BE2C (cell line): ENCODE measurements around the gene LRRC61.

Experiments
- DNase-seq: peaks from one replicate; pipeline ENCODE4 v3.0.0-alpha.2; 2020
- H3K27me3 ChIP-seq: fragments of 250-450 bp; sonication (Bioruptor Pico); 2 replicates; pipeline ENCODE4 v1.5.1; 2020; ENCODE audit warnings: mild to moderate bottlenecking
- H3K36me3 ChIP-seq: fragments of 250-450 bp; sonication (Bioruptor Pico); 2 replicates; pipeline ENCODE4 v1.5.1; 2020; ENCODE audit warnings: mild to moderate bottlenecking
- H3K4me1 ChIP-seq: fragments of 250-450 bp; sonication (Bioruptor Pico); 2 replicates; pipeline ENCODE4 v1.5.1; 2020
- H3K4me3 ChIP-seq: 2 replicates; pipeline ENCODE4 v1.5.1; 2011; ENCODE audit warnings: low read depth, low read length
- H3K9me3 ChIP-seq: fragments of 250-450 bp; sonication (Bioruptor Pico); 2 replicates; pipeline ENCODE4 v1.5.1; 2020
- CTCF ChIP-seq: IDR thresholded peaks from 2 replicates; pipeline ENCODE4 v1.5.1; 2012; ENCODE audit warnings: mild to moderate bottlenecking, low read depth, low read length

LRRC61 gene

DNA sequence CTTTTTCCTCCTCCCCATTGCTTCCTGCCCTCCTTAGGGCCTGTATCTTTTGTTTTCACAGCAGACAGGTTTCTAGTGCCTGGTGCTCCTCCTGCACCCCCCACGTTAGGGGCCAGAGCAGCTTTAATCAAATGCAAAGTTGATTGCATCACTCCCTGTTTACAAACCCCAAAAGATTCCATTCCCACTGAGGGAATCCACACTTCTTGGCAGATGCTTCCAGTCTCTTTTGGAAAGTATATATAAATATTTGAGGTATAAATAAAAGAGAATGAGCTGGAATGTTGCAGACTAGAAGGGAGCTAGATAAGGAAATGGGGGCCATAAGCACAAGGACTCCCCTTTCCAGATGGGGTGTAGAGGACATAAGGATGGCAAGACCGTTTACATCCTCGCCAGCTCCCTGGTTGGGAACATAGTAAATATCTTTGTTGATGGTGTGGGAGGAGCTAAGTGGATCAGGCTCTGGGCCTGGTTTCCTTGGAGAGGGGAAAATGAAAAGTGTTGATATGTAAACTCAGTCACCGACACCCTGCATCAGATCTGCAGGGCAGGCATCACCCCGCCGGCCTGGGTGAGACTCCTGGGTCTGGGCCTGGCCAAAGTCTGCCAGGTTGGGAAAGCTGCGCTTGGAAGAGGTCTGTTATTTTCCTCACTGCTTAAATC is 12.1 kb downstream of the LRRC61 start:
- H3K36me3 ChIP-seq: peaks cover 18% of the 10 kb centered on the region

DNA sequence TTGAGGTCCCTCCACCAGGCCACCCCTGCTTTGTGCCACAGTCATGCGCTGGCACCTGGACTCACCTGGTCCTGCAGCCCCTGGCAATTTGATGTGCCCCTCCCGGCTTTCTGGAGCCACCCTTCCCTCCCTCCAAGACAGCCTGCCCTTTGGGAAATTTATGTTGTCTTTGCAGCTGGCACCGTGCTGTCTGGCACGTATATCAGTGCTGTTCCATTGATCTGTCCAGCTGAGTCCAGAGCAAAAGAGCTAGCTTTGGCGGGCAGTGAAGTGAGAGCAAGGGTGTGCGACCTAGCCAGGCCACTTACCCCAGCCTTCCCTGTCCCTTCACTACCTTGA is 12.6 kb downstream of the LRRC61 start:
- TF ChIP-seq CTCF: no peak
- H3K9me3 ChIP-seq: no peaks in the 10 kb centered on the region
- H3K4me1 ChIP-seq: no peaks in the 10 kb centered on the region
- H3K4me3 ChIP-seq: no peak overlapping the region
- peaks cover 4% of the 10 kb centered on the region for H3K27me3 ChIP-seq
- peaks cover 13% of the 10 kb centered on the region for H3K36me3 ChIP-seq
- DNase-seq: no peak

More for the DNA sequence above, 12.1 kb downstream of the LRRC61 start:
- Histone ChIP-seq H3K4me3 (no peak overlapping the region), H3K27me3 (peaks cover 2% of the 10 kb centered on the region; the same call in 1 of the 2 replicates), H3K9me3 (no peaks in the 10 kb centered on the region), H3K4me1 (no peaks in the 10 kb centered on the region)
- no peak for DNase-seq
- TF ChIP-seq CTCF: no peak

DNA sequence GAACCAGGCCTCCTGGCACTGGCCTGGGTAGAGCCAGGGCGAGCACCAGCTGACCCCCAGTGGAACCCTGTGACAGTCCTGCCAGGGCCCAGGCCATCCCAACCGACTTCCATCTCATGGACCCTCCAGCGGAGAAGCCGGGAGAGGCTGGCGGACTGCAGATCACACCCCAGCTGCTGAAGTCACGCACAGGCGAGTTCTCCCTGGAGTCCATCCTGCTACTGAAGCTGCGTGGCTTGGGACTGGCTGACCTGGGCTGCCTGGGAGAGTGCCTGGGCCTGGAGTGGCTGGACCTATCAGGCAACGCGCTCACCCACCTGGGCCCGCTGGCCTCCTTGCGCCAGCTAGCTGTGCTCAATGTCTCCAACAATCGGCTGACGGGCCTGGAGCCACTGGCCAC is 13.6 kb downstream of the LRRC61 start:
- TF ChIP-seq CTCF: no peak
- H3K27me3 ChIP-seq: peaks cover 10% of the 10 kb centered on the region
- H3K4me1 ChIP-seq: no peaks in the 10 kb centered on the region
- H3K4me3 ChIP-seq: no peak overlapping the region
- no peak for DNase-seq
- peaks cover 10% of the 10 kb centered on the region for H3K36me3 ChIP-seq
- no peaks in the 10 kb centered on the region for H3K9me3 ChIP-seq

GRCh38 chr7:150337179-150337578 is 14.0 kb downstream of the LRRC61 start:
- Histone ChIP-seq H3K9me3 (no peaks in the 10 kb centered on the region), H3K27me3 (peaks cover 14% of the 10 kb centered on the region), H3K36me3 (peaks cover 10% of the 10 kb centered on the region), H3K4me1 (no peaks in the 10 kb centered on the region), H3K4me3 (no peak overlapping the region)
- no peak for TF ChIP-seq CTCF
- no peak for DNase-seq

DNA sequence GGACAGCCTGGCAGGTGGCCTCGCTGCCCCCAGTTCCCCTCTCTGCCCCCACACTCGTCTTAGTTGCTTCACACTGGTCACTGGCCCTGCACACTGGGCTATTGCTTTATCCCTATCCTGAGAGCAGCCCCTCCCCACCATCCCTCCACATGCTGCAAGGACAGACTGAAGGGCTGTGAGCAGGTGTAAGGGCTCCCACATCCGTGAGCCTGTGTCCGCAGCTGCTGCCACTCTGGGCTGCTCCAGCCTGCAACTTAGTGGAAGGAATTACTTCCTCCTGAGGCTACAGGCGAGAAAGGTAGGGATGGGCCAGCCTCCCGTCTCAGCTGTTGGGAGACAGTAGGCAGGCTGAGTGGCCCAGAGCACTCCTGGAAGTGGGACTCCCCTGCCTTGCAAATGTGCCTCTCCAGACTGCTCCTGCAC is 14.5 kb downstream of the LRRC61 start:
- DNase-seq: no peak
- peaks cover 10% of the 10 kb centered on the region for H3K36me3 ChIP-seq

More for the DNA sequence above, 14.5 kb downstream of the LRRC61 start:
- peaks cover 19% of the 10 kb centered on the region for H3K27me3 ChIP-seq
- no peaks in the 10 kb centered on the region for H3K4me1 ChIP-seq
- H3K9me3 ChIP-seq: no peaks in the 10 kb centered on the region
- no peak overlapping the region for H3K4me3 ChIP-seq
- no peak for TF ChIP-seq CTCF
